Esophagus squamous epithelium (tissue), 5 donors: Measurements from ENCODE around the gene SRBD1. TPM values are rescaled to one million over a fixed set of nuclear protein-coding genes. Genes with fewer than 3 reads are reported as not detected.

Experiments
- DNase-seq: peaks from one replicate; lab custom pipeline; 2025; lab: John Stamatoyannopoulos, UW
- H3K27ac ChIP-seq, 4 donors: fragments of 200-600 bp; sonication (generic); one replicate each; pipeline ENCODE4 v1.5.1; 2016 to 2019; ENCODE audit warnings: mild to moderate bottlenecking in 1 of 4
- H3K27me3 ChIP-seq, 4 donors: fragments of 200-600 bp; sonication (generic); 1 replicate in 3 of 4; 2 replicates in 1 of 4; pipeline versions ENCODE4 v1.5.1 to v1.6.0; 2017 to 2021; ENCODE audit warnings: antibody characterized with exemption in 1 of 4
- H3K36me3 ChIP-seq, 3 donors: fragments of 200-600 bp; sonication (generic); one replicate each; pipeline ENCODE4 v1.5.1; 2016 to 2019
- H3K4me1 ChIP-seq, 3 donors: fragments of 200-600 bp; sonication (generic); one replicate each; pipeline ENCODE4 v1.5.1; 2017 to 2019
- H3K4me3 ChIP-seq, 4 donors: fragments of 200-600 bp; sonication (generic); 1 replicate in 3 of 4; 2 replicates in 1 of 4; pipeline ENCODE4 v1.5.1; 2016 to 2019; ENCODE audit warnings: mild to moderate bottlenecking in 2 of 4, moderate library complexity in 1 of 4
- H3K9me3 ChIP-seq, 3 donors: fragments of 200-600 bp; sonication (generic); one replicate each; pipeline ENCODE4 v1.5.1; 2016 to 2019
- CTCF ChIP-seq, 6 experiments: fragments of 450-650 bp in 4 of 6; fragments of 200-600 bp in 2 of 6; sonication (generic) in 2 of 6; IDR thresholded peaks; one replicate each; pipeline ENCODE4 v1.5.1; 2016 to 2019; ENCODE audit warnings: antibody characterized with exemption in 6 of 6, mild to moderate bottlenecking in 4 of 6, moderate library complexity in 4 of 6
- POLR2A ChIP-seq, 4 donors: fragments of 450-650 bp; IDR thresholded peaks; one replicate each; pipeline ENCODE4 v1.6.1; 2017; ENCODE audit warnings: antibody characterized with exemption in 4 of 4, mild to moderate bottlenecking in 4 of 4, moderate library complexity in 3 of 4
- WGBS, 2 donors: methylation state at CpG; one replicate each; pipeline ENCODE4 v1.1.5; 2018; 5-methylcytosine and 5-hydroxymethylcytosine counted together
- intact Hi-C: fragments of 100-400 bp; cut with DNase I; formaldehyde crosslinking; loops from one replicate; pipeline ENCODE4 v1.15.0; 2022
- total RNA-seq, 4 donors: library from RNA; depleted of rRNA; stranded (reverse); fragments of >200 nt; gene quantifications; one replicate each; pipeline ENCODE4 v1.1.0, GENCODE V29; 2016
- donor health status: DM: yes; HTN: yes; CAD: no.

Gene SRBD1
- total RNA-seq, 4 donors from 2014 or later: 5.0 to 21.6 (median 13.1) TPM

- no peak for DNase-seq
- peaks cover 0 to 33% (median 5%) of the 10 kb centered on the region in 3 donors for H3K4me1 ChIP-seq
- no peaks in the 10 kb centered on the region for H3K9me3 ChIP-seq
- WGBS, 2 donors: 34 to 50% methylated on average over 4 of the region's 4 CpGs
- no peak overlapping the region for H3K27ac ChIP-seq
- no peaks in the 10 kb centered on the region for H3K27me3 ChIP-seq
- H3K36me3 ChIP-seq: no peaks in the 10 kb centered on the region
- intact Hi-C loops: no loop called here
- TF ChIP-seq POLR2A (IDR thresholded peaks at IDR 0.05): no peak
- no peak for TF ChIP-seq CTCF (IDR thresholded peaks at IDR 0.05)
- no peak overlapping the region for H3K4me3 ChIP-seq
Observed at GRCh38 chr2:45616658-45617411, 5.8 kb upstream of the SRBD1 start.

DNA sequence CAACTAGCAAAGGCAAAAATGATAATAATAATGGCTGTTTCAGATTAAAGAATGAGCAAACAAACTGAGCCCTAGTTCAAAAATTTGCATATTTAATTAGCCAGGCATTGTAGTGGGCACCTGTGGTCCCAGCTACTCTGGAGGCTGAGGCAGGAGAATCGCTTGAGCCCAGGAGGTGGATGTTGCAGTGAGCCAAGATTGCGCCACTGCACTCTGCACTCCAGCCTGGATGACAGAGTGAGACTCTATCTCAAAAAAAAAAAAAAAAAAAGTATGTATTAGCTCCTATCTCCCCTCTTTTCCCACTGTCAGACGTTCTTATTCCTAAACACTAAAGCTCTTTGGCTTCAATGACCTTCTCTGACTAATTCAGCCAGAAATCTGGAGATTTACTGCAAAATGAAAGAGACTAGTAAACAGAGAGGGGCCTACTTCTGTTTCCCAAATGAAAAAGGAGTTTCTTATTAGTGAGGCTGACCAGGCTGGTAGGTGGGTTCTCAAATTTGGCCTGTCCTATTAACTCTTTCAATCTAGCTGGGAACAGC lies 3.9 kb upstream of the SRBD1 start:
- intact Hi-C loops: no loop called here
- 71 to 73% methylated on average over 3 of the region's 3 CpGs for WGBS, 2 donors
- Histone ChIP-seq H3K36me3 (no peaks in the 10 kb centered on the region), H3K27ac (peak overlapping the region in 3 of 4 donors; percentile 42 to 51 (median 44)), H3K4me3 (no peak overlapping the region), H3K27me3 (no peaks in the 10 kb centered on the region), H3K9me3 (no peaks in the 10 kb centered on the region), H3K4me1 (peaks cover 1 to 44% (median 10%) of the 10 kb centered on the region in 3 donors)
- DNase-seq: no peak
- TF ChIP-seq CTCF (IDR thresholded peaks at IDR 0.05): no peak
- TF ChIP-seq POLR2A (IDR thresholded peaks at IDR 0.05): no peak

DNA sequence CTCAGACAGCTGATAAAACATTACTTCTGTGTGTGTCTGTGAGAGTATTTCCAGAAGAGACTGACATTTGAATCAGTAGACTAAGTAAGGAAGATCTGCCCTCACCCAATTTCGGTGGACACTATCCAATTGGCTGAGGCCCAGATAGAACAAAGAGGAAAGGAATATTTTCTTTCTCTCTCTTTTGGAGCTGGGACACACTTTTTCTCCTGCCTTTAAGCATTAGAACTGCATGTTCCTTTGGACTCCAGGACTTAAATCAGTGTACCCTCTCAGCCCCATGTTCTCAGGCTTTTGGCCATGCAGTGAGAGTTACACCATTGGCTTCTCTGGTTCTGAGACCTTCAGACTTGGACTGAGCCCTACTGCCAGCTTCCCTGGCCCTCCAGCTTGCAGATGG lies 3.3 kb upstream of the SRBD1 start:
- no peak for DNase-seq
- Histone ChIP-seq H3K4me3 (no peak overlapping the region), H3K9me3 (no peaks in the 10 kb centered on the region), H3K27me3 (no peaks in the 10 kb centered on the region), H3K4me1 (peaks cover 6 to 50% (median 10%) of the 10 kb centered on the region in 3 donors), H3K27ac (peak overlapping the region in 3 of 4 donors; percentile 42 to 51 (median 44)), H3K36me3 (no peaks in the 10 kb centered on the region)
- WGBS, 2 donors: 35 to 45% methylated on average over 1 of the region's 1 CpG
- intact Hi-C loops: no loop called here
- TF ChIP-seq POLR2A (IDR thresholded peaks at IDR 0.05): no peak
- TF ChIP-seq CTCF (IDR thresholded peaks at IDR 0.05): no peak

- TF ChIP-seq CTCF (IDR thresholded peaks at IDR 0.05) (no peak), POLR2A (IDR thresholded peaks at IDR 0.05) (no peak)
- no peaks in the 10 kb centered on the region for H3K36me3 ChIP-seq
- 37 to 39% methylated on average over 2 of the region's 2 CpGs for WGBS, 2 donors
- intact Hi-C loops: no loop called here
- no peaks in the 10 kb centered on the region for H3K9me3 ChIP-seq
- H3K4me1 ChIP-seq: peaks cover 6 to 52% (median 10%) of the 10 kb centered on the region in 3 donors
- no peak for DNase-seq
- H3K27me3 ChIP-seq: no peaks in the 10 kb centered on the region
- no peak overlapping the region for H3K4me3 ChIP-seq
- H3K27ac ChIP-seq: peak overlapping the region in 1 of 4 donors; percentile 4
Observed at GRCh38 chr2:45612731-45613130, 1.7 kb upstream of the SRBD1 start.

DNA sequence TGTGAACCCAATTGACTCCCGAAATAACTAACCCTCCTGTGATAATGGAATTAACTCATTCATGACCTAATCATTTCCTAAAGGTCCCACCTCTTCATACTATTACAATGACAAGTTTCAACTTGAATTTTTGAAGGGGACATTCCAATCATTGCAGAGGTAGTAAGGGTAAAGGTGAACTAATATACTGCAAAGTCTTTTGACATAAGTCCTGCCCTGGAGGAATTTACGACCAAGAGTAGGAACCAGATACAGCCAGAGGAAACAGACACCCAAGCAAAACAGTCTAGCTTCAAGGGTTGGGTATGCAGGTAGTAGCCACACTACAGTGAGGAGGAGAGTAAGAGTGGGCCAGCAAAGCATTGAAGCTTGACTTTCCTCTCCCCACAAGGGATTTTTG lies 1.2 kb upstream of the SRBD1 start:
- WGBS, 2 donors: 60 to 61% methylated on average over 2 of the region's 2 CpGs

More for the DNA sequence above, 1.2 kb upstream of the SRBD1 start:
- no peak for DNase-seq
- intact Hi-C loops: no loop called here
- Histone ChIP-seq H3K4me1 (peaks cover 6 to 48% (median 10%) of the 10 kb centered on the region in 3 donors), H3K9me3 (no peaks in the 10 kb centered on the region), H3K4me3 (no peak overlapping the region), H3K36me3 (no peaks in the 10 kb centered on the region), H3K27me3 (no peaks in the 10 kb centered on the region), H3K27ac (peak overlapping the region in 3 of 4 donors; percentile 4 to 97 (median 78))
- TF ChIP-seq CTCF (IDR thresholded peaks at IDR 0.05): no peak
- no peak for TF ChIP-seq POLR2A (IDR thresholded peaks at IDR 0.05)
